Gastrocnemius medialis (tissue), 4 donors: ENCODE data around the gene FBXL7.

Experiments used
- POLR2A ChIP-seq, 2 donors: fragments of 450-650 bp; IDR thresholded peaks; one replicate each; pipeline ENCODE4 v1.6.1; 2017; ENCODE audit warnings: antibody characterized with exemption in 2 of 2, mild to moderate bottlenecking in 2 of 2, moderate library complexity in 2 of 2
- TF ChIP-seq, protein P1 (sequence below), 5 experiments: fragments of 450-650 bp in 3 of 5; fragments of 200-600 bp in 2 of 5; sonication (generic) in 2 of 5; IDR thresholded peaks in 4 of 5; conservative IDR thresholded peaks in 1 of 5; 1 replicate in 4 of 5; 2 replicates in 1 of 5; pipeline ENCODE4 v1.5.1; 2016 to 2019; ENCODE audit warnings: antibody characterized with exemption in 5 of 5, mild to moderate bottlenecking in 3 of 5, moderate library complexity in 3 of 5

DNA sequence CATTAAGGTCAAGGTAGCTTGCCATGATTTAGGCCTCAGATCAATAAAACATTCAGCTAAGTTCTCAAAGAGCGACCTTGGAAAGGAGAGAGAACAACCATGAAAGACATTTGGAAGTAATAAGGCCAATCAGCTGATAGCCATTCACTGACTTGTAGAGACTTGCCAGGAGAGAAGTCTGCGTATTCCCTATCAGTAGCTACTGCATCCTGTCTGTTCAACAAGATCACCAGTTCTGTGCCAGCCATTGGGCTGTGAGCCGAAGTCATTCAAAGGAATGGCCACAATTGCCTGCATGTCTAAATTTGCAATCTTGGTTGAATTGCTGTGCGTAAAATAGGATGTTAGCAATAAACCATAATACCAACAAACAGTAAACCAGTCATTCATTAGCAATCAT, 219.8 kb downstream of the FBXL7 start:
- TF ChIP-seq, protein P1, sequence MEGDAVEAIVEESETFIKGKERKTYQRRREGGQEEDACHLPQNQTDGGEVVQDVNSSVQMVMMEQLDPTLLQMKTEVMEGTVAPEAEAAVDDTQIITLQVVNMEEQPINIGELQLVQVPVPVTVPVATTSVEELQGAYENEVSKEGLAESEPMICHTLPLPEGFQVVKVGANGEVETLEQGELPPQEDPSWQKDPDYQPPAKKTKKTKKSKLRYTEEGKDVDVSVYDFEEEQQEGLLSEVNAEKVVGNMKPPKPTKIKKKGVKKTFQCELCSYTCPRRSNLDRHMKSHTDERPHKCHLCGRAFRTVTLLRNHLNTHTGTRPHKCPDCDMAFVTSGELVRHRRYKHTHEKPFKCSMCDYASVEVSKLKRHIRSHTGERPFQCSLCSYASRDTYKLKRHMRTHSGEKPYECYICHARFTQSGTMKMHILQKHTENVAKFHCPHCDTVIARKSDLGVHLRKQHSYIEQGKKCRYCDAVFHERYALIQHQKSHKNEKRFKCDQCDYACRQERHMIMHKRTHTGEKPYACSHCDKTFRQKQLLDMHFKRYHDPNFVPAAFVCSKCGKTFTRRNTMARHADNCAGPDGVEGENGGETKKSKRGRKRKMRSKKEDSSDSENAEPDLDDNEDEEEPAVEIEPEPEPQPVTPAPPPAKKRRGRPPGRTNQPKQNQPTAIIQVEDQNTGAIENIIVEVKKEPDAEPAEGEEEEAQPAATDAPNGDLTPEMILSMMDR (IDR thresholded peaks at IDR 0.05 in 4 of 5, conservative IDR thresholded peaks at IDR 0.05 in 1 of 5) = no peak
- TF ChIP-seq POLR2A (IDR thresholded peaks at IDR 0.05) = no peak
